HG02642 (cell line): ENCODE measurements around the gene CLRN1.
"Not testable (repeated sequence)": the region's sequence is repeated elsewhere in the genome, so short reads cannot be mapped to it uniquely, and the experiment has no call there.

ENCODE experiments used
- ATAC-seq: cut with Tn5 transposase; IDR thresholded peaks from one replicate; pipeline ENCODE4 v1.9.1; 2021; ENCODE audit warnings: mild to moderate bottlenecking; ENCODE audit not compliant: unreplicated experiment, poor library complexity

The CLRN1 gene

DNA sequence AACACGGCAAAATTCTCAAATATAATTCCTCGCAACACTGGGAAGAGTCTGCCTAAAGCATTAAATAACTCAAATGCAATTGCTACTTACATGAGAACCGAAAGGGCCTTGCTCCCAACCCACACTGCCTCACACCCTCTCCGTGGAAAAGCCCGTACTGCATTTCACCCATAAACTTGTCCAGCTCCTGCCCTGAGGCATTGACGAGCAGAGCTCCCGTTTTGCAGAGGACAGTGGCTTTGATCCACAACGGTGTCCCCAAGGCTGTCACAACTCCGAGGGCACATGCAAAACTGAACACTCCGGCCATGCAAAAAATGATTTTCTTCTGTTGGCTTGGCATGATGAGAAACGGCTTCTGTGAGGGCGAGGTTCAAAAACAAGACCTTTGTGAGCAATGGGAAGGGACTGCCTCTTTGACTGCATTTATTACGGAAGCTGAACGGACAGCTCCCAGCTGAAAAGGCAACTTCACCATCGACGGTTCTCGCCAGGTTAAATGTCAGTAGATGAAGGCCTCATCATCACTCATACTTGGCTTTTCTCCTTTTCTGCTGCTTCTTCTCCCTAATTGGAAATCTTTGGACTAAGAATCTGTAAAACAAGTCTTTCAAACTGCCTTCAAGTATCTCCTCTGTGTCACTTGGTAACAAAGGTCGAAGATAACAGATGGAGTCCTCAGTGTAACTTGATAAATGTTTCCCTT, at the start of gene CLRN1:
Gene CLRN1, minus strand, starts transcription at position 362 of the 706 bp plus-strand sequence. Its CDS starts 19 bp downstream, at position 343.
- ATAC-seq: no peak

- ATAC-seq: no peak
These were observed 43.9 kb upstream of the CLRN1 start for GRCh38 chr3:151016478-151016795.

GRCh38 chr3:151015767-151016477, 43.4 kb upstream of the CLRN1 start:
- no peak for ATAC-seq

GRCh38 chr3:151015181-151015580, 42.7 kb upstream of the CLRN1 start:
- ATAC-seq: no peak

DNA sequence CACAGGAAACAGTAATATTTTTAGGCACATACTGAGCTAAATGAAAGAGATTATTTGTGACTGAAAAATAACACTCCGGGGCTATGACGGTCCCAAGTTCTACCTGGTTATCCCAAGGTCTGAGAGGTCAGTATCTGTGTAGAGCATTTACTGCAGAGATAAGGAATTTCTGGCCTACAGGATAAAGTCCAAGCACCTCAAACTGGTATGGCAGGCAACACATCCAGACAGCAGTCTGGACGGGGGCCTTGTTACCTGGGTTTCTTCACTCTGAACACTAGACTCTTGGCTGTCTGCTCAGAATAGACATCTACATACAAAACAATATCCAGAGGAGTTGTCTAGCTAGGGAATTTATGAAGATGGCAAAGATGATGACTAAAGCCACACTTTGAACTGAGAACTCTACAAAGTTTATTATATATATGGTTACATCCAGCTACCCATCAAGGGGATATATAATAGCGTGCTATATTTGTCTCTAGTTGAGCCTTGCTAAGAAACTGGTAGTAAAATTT, 42.0 kb upstream of the CLRN1 start:
- ATAC-seq: no peak

GRCh38 chr3:151012753-151013152, 40.2 kb upstream of the CLRN1 start:
- no peak for ATAC-seq

DNA sequence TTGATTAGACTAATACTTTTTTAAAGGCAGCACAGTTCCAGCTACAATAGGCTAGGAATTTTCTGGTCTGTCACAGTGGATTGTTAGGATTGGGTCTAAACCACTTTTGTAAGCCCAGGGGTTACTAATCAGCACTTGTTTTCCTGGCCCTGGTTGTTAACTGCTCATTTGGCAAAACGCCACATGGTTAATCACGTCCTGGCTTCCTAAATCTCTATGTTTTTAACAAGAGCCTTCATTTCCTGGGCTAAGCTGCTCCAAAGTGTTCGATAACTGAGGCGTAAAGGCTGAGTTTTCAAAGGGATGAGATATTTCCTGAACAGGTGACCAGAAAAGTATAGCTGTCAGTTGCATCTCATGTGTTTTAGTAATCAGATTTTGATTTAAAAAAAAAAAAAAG, 38.9 kb upstream of the CLRN1 start:
- ATAC-seq: no peak

- no peak for ATAC-seq
These were observed 37.5 kb upstream of the CLRN1 start for GRCh38 chr3:151009981-151010380.

DNA sequence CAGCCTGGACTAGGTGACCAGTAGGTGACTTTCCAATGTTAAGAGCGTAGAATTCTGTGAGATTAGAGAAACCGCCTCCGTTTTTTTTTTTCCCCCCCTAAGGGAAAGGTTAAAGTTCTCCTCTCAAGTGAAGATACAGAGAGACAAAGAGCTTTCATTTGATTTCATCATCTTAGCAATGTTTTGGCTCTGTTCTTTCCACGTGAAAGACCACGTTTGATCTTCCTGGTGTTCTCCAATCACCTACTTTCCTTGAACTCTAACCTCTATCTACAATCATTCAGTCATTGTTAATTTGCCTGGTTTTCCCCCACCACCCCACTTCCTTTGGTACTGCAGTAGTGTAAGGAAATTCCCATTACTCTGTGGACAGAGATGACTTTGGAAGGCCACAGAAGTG, 36.9 kb upstream of the CLRN1 start:
- ATAC-seq: no peak

DNA sequence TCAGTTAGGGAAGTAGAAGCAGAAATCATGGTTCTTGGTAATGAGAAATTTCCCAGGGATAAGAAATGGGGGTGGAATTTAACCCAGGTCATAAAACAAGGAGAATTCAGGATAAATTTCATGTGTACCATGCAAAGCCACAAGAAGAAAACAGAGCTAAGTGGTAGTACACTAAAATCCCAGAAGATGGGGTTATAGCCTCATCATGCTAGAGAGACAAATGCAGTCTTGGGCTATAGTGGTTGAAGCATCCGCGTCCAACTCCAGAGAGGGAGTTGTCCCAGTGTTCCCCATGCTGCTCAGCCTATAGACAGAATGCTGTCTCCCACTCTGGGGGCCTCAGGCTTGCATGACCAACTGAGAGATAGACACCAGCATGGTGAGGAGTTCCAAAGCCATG, 36.2 kb upstream of the CLRN1 start:
- no peak for ATAC-seq

GRCh38 chr3:151003768-151004134, 31.2 kb upstream of the CLRN1 start:
- ATAC-seq: no peak

DNA sequence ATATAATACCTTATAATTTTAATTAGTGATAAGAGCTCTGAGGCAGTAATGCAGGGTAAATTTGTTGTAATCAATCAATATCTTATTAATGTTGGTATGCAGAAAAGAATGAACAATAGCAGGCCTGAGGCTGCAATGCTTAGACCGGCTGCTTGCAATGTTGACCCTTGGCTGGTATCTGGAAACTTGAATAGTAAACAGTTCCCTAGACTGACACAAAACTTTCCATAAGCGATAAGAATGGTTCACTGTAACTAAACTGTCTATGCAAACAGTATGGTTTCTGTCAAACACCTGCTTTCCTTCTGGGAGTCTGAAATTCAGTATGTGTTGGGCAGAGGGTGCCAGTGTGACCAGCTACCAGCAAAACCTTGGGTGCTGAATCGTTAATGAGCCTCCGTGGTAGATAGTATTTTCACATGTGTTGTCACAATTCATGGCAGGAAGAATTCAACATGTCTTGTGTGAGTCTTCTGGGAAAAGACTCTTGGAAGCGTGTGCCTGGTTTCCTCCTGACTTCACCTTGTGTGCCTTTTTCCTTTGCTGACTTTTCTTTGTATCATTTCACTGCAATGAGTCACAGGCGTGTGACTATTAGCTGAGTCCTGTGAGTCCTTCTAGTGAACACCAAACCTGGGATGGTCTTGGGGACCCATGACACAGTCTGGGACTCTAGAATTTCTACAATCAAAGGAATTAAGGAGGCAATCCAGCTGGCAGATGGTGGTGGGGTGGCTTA, 30.7 kb upstream of the CLRN1 start:
- ATAC-seq: no peak

- no peak for ATAC-seq
These were observed 29.8 kb upstream of the CLRN1 start for GRCh38 chr3:151002003-151002981.

DNA sequence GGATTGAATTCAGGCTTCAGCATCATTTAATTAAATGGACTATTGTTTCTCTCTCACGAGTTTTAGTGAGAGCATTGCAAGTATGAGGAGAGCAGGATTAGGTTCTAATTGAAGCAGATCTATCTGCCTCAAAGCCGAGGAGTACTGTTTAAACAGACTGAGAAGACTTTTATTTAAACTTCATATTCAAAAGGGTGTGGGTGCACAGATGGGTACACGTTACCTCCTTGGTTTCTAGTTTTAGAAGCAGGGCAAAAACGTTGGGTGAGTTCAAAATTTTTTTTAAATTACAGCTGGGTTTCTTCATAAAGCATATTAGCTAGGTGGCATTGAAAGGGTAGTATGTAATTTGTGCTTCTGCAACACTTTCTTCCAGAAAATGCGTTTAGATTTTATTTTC, 26.5 kb upstream of the CLRN1 start:
- ATAC-seq: no peak

- no peak for ATAC-seq
These were observed 24.2 kb upstream of the CLRN1 start for GRCh38 chr3:150996731-150997130.

DNA sequence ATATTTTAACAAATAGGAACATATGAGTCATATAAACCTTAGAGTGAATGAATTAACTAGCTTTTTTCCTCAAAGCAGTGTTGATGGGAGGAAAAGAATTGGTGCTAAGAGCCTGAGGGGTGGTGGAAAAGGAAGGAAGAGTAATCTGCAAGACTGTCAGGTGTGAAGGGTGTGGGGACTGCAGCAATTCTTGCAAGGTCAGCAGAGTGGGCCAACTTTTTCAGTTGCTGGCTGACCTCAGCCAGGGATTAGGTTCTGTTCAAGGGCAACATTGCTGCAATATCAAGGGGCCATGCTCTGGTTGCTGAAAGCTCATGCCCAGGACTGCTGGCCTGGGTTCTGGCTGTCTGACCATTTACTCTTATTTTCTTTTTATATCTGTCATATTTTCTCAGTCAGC, 23.0 kb upstream of the CLRN1 start:
- ATAC-seq: no peak

DNA sequence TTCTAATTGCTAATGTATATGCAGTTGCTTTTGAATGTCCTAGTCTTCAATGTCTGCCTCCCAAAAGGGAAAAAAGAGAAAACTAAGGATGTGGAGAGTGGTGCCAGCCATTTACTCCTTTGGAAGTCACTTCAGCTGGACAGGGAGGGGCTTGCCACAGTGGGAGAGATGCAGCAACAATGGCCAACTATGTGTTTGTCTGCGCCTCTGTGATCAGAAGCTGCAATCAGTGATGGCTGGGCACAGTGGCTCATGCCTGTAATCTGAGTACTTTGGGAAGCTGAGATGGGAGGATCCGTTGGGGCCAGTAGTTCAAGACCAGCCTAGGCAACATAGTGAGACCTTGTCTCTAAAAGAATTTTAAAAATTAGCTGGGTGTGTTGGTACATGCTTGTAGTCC, 16.7 kb upstream of the CLRN1 start:
- no peak for ATAC-seq

DNA sequence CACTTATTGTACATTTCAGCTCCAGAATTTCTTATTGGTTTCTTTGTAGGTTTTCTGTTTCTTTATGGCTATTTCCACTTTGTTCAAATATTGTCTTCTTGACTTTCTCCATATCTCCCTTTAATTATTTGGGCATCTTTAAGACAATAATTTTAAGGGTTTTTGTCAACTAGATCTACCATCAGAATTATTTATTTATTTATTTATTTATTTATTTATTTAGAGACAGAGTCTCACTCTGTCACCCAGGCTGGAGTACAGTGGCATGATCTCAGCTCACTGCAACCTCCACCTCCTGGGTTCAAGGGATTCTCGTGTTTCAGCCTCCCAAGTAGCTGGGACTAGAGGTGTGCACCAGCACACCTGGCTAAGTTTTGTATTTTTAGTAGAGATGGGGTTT, 15.9 kb upstream of the CLRN1 start:
- ATAC-seq: not testable (repeated sequence)

- ATAC-seq: no peak
These were observed 13.2 kb upstream of the CLRN1 start for GRCh38 chr3:150985711-150986110.

GRCh38 chr3:150984066-150984465, 11.5 kb upstream of the CLRN1 start:
- no peak for ATAC-seq
